KOPT-K1 (cell line): ENCODE data around the gene QRFP.

Experiments used
- H3K27ac ChIP-seq: fragments of 200-600 bp; sonication (generic); 2 replicates; pipeline ENCODE4 v1.5.1; 2016; ENCODE audit warnings: antibody characterized with exemption, mild to moderate bottlenecking, low read depth, low read length; ENCODE audit not compliant: poor library complexity, severe bottlenecking
- H3K36me3 ChIP-seq: fragments of 200-600 bp; sonication (generic); 2 replicates; pipeline ENCODE4 v1.5.1; 2017; ENCODE audit warnings: antibody characterized with exemption, mild to moderate bottlenecking, low read length, moderate library complexity; ENCODE audit not compliant: insufficient read depth
- H3K9me3 ChIP-seq: fragments of 200-600 bp; sonication (generic); 2 replicates; pipeline ENCODE4 v1.5.1; 2017; ENCODE audit warnings: antibody characterized with exemption, low read length, mild to moderate bottlenecking; ENCODE audit not compliant: insufficient read depth, poor library complexity, severe bottlenecking

QRFP gene

GRCh38 chr9:130904070-130905044 is 7.7 kb upstream of the QRFP start:
- H3K9me3 ChIP-seq = no peaks in the 10 kb centered on the region
- H3K36me3 ChIP-seq = no peaks in the 10 kb centered on the region
- no peak overlapping the region for H3K27ac ChIP-seq

GRCh38 chr9:130903194-130904069 is 6.8 kb upstream of the QRFP start:
- no peaks in the 10 kb centered on the region for H3K9me3 ChIP-seq
- no peaks in the 10 kb centered on the region for H3K36me3 ChIP-seq
- no peak overlapping the region for H3K27ac ChIP-seq

- H3K9me3 ChIP-seq = no peaks in the 10 kb centered on the region
- H3K36me3 ChIP-seq = no peaks in the 10 kb centered on the region
- no peak overlapping the region for H3K27ac ChIP-seq
These were observed 5.9 kb upstream of the QRFP start for GRCh38 chr9:130902204-130903185.

DNA sequence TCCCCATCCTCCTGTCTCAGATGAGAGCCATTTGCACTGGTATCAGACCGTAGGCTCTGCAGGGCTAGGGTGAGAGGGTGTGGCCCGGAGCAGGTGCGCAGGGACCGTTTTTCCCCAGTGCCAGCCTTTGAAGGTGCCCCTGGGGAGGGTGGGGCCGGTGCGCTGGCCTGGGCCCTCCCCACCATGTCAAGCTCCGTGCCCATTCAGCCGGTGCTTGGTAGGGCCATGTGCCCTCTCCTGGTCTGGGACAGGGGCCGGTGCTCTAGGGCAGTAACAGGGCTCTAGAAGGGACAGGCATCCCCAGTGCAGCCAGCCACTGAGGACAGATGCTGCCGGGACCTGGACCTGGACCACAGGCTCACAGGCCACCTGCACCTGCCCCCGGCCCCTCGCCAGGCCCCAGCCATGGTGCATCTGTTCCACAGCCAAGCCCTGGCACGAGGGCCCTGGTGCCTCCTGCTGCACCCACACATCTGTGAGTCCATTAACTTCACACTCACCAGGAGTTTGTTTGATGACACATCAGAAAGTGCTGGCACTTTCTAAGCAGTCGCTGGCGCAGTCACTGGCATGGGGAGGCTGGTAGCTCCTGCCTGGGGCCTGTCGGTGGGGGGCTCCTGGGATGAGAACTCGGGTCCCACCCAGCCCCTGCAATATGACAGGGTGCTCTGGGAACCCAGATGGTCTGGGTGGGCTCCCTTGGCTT is 5.0 kb upstream of the QRFP start:
- H3K36me3 ChIP-seq = no peaks in the 10 kb centered on the region
- no peaks in the 10 kb centered on the region for H3K9me3 ChIP-seq
- H3K27ac ChIP-seq = no peak overlapping the region

DNA sequence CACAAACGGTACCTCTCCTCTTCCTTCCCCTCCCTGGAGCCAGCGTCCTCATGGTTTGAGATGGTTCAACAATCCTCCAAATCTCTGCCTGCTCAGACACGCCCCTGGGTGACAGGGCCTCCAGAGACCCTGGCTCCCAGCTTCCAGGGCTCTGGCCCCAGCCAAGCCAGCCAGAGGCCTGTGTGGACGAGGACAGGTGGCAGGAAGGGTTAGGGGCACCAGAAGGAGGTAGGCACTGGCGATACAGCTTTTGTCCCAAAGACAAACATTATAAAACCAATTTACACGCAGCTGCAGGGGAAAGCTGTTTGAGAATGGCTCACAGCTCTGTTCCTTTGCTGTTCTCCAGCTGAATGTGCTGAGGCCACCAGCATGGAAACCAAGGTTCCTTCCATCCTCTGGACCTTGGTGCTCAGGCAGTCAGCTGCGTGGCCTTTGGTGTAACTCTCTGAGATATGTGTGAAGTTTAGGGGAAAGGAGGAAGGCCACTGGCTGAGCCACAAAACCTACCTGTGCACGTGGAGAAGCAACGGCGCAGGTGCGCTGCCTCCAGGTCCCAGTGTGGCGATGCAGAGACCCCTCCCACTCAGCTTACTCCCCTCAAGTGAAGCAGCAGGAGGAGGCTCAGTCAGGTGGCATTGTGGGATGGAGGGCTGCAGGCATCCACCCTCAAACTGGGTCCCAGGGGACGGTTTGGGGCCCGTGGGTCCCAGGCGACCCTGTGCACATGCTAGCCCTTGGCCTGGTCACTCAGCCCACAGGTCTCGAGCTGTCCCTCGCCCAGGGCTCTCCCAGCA is 4.3 kb upstream of the QRFP start:
- no peak overlapping the region for H3K27ac ChIP-seq
- H3K36me3 ChIP-seq = no peaks in the 10 kb centered on the region
- no peaks in the 10 kb centered on the region for H3K9me3 ChIP-seq

DNA sequence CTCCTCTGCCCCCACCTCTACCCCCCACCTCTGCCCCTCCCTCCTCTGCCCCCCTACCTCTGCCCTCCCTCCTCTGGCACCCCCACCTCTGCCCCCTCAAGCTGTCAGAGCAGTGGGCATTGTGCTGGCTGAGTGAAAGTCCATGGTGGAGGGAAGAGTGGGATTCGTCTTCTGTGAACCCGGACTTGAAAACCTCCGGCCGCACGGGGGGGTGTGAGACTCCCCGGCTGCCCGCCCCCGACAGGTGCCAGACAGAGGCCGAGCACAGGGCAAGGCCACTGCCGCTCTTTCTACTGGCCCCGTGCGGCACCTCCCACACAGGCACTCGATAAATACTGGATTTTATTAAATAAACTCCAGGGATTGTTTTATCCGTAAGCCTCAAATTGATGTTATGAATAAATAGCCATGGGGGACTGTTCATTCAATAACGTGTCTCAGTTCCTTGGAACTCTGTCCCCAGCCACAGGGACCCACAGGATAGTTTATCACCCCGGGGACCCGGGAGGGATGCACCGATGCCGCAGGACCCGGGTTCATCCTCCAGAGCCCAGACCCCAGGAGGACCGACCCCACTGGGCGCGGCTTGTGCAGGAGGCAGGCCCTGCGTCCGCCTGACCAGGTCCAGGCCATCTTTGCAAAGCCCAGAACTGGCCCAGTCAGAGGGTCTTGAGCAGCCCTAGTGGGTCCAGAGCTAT is 2.6 kb upstream of the QRFP start:
- H3K9me3 ChIP-seq = no peaks in the 10 kb centered on the region
- no peak overlapping the region for H3K27ac ChIP-seq
- H3K36me3 ChIP-seq = no peaks in the 10 kb centered on the region

GRCh38 chr9:130898552-130898852 is 1.9 kb upstream of the QRFP start:
- Histone ChIP-seq H3K27ac (no peak overlapping the region), H3K9me3 (no peaks in the 10 kb centered on the region), H3K36me3 (no peaks in the 10 kb centered on the region)

DNA sequence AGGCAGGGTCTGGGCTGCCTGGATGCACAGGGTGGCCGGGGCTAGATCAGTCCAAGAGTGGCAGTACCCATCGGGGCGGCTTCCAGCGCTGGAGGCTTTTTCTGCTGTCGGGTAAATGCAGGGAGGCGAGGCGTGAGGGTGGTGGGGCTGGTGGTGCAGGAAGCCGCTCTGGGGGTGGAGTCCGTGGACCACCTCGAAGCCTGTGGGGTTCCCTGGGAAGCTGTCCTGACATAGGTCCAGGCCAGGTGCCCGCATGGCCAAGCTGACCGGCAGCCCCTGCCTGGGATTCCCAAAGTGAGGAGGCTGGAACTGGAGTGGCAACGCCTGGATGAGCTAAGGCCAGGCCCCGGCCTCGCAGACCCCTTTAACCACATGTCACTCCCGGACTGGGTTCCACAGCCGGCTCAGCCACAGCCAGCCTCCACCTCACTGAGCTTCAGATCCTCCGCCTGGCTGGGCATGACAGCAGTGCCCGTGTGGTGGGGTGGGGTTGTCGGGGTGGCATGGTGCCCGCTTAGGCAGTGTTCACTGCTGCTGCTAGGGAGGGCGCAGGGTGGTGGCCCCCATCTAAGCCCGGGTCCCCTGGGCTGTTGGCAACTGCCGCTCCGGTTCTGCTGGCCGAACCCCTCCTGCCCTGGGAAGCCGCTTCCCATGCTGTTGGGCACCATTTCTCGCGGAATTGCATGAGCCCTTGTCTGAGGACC is 1.4 kb upstream of the QRFP start:
- Histone ChIP-seq H3K27ac (no peak overlapping the region), H3K9me3 (no peaks in the 10 kb centered on the region), H3K36me3 (0 out of 2 replicates have a peak, but pooled peaks cover under 1% of the 10 kb centered on the region)

DNA sequence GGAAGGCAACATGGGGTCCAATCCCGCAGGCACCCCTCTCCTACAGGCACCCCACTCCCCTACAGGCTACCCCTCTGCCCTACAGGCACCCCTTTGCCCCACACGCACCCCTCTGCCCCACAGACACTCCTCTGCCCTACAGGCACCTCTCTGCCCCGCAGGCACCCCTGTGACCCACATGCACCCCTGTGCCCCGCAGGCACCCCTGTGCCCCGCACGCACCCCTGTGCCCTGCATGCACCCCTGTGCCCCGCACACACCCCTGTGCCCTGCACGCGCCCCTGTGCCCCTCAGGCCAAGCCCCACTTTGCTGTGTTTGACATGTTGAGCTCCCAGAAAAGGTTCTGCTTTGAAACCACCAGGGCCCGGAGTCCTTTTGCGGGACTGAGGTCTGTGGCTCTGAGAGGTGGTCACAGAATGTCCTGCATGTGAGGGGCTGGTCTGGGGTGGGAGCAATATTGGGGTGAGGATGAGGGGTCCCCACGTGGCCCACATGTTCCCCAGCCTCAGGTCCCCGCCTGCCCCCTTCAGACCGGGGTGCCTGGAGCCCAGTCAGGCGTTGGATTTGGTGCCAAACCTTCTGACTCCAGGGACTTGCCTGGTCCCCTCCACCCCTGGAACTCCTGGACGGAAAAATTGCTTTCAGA is 616 bp upstream of the QRFP start:
- H3K36me3 ChIP-seq = 0 out of 2 replicates have a peak, but pooled peaks cover 8% of the 10 kb centered on the region

GRCh38 chr9:130895481-130896232 is 955 bp downstream of the QRFP start:
- no peak overlapping the region for H3K27ac ChIP-seq
- H3K36me3 ChIP-seq = 0 out of 2 replicates have a peak, but pooled peaks cover 8% of the 10 kb centered on the region
- no peaks in the 10 kb centered on the region for H3K9me3 ChIP-seq

More for the DNA sequence above, 616 bp upstream of the QRFP start:
- Histone ChIP-seq H3K9me3 (no peaks in the 10 kb centered on the region), H3K27ac (no peak overlapping the region)

- Histone ChIP-seq H3K36me3 (peaks cover 13% of the 10 kb centered on the region; the same call in 1 of the 2 replicates), H3K9me3 (no peaks in the 10 kb centered on the region), H3K27ac (no peak overlapping the region)
These were observed 1.6 kb downstream of the QRFP start for GRCh38 chr9:130895038-130895437.
